ENCODE results near the gene RPL18.

The RPL18 gene

GRCh38 chr19:48615231-48616040, 3.5 kb downstream of the RPL18 start:
- Histone ChIP-seq H2AFZ (ENCODE audit: low read length) (no peak overlapping the region), H3K9me2 (replicated peaks; ENCODE audit: low read depth, low read length) (no peaks in the 10 kb centered on the region), H3F3A (ENCODE audit: low read depth) (no peaks in the 10 kb centered on the region), H3K27me3 (ENCODE audit: insufficient read depth, low read length, poor library complexity, severe bottlenecking) (peaks cover 8% of the 10 kb centered on the region), H3K9me3 (ENCODE audit: insufficient read depth, low read depth, low read length) (no peaks in the 10 kb centered on the region), H3K4me3 (ENCODE audit: low read length, poor library complexity, severe bottlenecking) (peak overlapping the region; percentile 100), H3K4me2 (ENCODE audit: low read depth, low read length, poor library complexity, severe bottlenecking) (peak overlapping the region; percentile 98), H3K9ac (ENCODE audit: low read depth, low read length, poor library complexity, severe bottlenecking) (no peak overlapping the region), H3K36me3 (ENCODE audit: insufficient read depth, low read length) (peaks cover 36% of the 10 kb centered on the region; the same call in 1 of the 2 replicates), H3K79me2 (ENCODE audit: insufficient read depth, low read length) (peaks cover 52% of the 10 kb centered on the region), H3K4me1 (ENCODE audit: insufficient read depth, low read length, poor library complexity, severe bottlenecking) (peaks cover 27% of the 10 kb centered on the region), H4K20me1 (ENCODE audit: insufficient read depth, low read length, poor library complexity, severe bottlenecking) (peaks cover 44% of the 10 kb centered on the region)
- TF ChIP-seq EZH2phosphoT487 (IDR thresholded peaks at IDR 0.05; ENCODE audit: borderline replicate concordance) = no peak
- TF ChIP-seq, protein P1, sequence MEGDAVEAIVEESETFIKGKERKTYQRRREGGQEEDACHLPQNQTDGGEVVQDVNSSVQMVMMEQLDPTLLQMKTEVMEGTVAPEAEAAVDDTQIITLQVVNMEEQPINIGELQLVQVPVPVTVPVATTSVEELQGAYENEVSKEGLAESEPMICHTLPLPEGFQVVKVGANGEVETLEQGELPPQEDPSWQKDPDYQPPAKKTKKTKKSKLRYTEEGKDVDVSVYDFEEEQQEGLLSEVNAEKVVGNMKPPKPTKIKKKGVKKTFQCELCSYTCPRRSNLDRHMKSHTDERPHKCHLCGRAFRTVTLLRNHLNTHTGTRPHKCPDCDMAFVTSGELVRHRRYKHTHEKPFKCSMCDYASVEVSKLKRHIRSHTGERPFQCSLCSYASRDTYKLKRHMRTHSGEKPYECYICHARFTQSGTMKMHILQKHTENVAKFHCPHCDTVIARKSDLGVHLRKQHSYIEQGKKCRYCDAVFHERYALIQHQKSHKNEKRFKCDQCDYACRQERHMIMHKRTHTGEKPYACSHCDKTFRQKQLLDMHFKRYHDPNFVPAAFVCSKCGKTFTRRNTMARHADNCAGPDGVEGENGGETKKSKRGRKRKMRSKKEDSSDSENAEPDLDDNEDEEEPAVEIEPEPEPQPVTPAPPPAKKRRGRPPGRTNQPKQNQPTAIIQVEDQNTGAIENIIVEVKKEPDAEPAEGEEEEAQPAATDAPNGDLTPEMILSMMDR (conservative IDR thresholded peaks at IDR 0.05; ENCODE audit: low read length) = no peak

DNA sequence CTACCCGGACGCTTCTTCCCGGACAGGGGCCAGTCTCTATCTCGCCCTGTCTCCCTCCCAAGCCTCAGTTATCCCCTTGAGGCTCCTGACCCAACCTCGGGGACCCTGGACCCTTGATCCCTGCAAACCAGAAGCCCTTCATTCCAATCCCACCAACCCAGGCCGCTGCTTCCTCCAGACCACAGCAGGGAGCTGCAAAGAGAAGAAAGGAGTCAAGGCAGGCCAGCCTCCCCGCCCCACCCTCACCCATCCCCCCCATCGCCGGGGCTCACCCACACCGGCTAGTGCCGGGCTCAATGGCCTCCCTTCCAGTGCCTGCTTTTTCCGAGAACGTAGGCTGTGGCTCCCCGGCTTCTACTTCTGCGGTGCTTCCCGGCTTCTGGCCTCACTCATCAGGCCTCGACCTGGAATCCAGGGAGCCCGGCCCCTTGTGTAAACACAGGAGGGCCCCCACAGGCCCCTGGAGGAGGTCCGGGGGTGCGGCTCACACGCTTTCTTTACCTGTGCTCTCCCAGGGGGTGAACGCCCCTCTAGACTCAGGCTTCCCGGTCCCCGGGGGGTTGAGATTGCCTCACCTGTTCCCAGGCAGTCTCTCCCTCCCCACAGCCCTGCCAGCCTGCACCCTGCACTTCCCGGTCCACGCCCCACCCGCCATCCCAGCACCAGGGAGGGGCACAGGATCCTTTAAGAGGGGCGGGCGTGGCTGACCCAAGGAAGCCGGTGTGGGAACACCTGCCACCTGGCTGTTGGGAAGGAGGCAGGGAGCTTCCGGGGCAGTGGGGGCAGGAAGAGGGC, 4.3 kb downstream of the RPL18 start, which contains the start of gene FAM83E:
TSS of gene FAM83E (minus strand) at position 641 of the 795 bp plus-strand sequence. CDS start 1,704 bp downstream, outside the sequence.
- no peak within 1 kb of the TSS for H2AFZ ChIP-seq (ENCODE audit: low read length)
- H3K79me2 ChIP-seq (ENCODE audit: insufficient read depth, low read length) = peaks cover 44% of the 10 kb centered on the region
- H3K27me3 ChIP-seq (ENCODE audit: insufficient read depth, low read length, poor library complexity, severe bottlenecking) = peaks cover 8% of the 10 kb centered on the region
- H3K9me2 ChIP-seq (replicated peaks; ENCODE audit: low read depth, low read length) = no peaks in the 10 kb centered on the region
- H3K4me1 ChIP-seq (ENCODE audit: insufficient read depth, low read length, poor library complexity, severe bottlenecking) = peaks cover 20% of the 10 kb centered on the region
- no peak within 1 kb of the TSS for H3K9ac ChIP-seq (ENCODE audit: low read depth, low read length, poor library complexity, severe bottlenecking)
- H3K9me3 ChIP-seq (ENCODE audit: insufficient read depth, low read depth, low read length) = no peaks in the 10 kb centered on the region
- peak within 1 kb of the TSS; percentile 98 for H3K4me2 ChIP-seq (ENCODE audit: low read depth, low read length, poor library complexity, severe bottlenecking)
- no peaks in the 10 kb centered on the region for H3F3A ChIP-seq (ENCODE audit: low read depth)
- H3K36me3 ChIP-seq (ENCODE audit: insufficient read depth, low read length) = peaks cover 36% of the 10 kb centered on the region; the same call in 1 of the 2 replicates
- no peak for TF ChIP-seq EZH2phosphoT487 (IDR thresholded peaks at IDR 0.05; ENCODE audit: borderline replicate concordance)
- TF ChIP-seq, protein P1 (conservative IDR thresholded peaks at IDR 0.05; ENCODE audit: low read length) = no peak
- H3K4me3 ChIP-seq (ENCODE audit: low read length, poor library complexity, severe bottlenecking) = peak within 1 kb of the TSS; percentile 100
- peaks cover 44% of the 10 kb centered on the region for H4K20me1 ChIP-seq (ENCODE audit: insufficient read depth, low read length, poor library complexity, severe bottlenecking)

DNA sequence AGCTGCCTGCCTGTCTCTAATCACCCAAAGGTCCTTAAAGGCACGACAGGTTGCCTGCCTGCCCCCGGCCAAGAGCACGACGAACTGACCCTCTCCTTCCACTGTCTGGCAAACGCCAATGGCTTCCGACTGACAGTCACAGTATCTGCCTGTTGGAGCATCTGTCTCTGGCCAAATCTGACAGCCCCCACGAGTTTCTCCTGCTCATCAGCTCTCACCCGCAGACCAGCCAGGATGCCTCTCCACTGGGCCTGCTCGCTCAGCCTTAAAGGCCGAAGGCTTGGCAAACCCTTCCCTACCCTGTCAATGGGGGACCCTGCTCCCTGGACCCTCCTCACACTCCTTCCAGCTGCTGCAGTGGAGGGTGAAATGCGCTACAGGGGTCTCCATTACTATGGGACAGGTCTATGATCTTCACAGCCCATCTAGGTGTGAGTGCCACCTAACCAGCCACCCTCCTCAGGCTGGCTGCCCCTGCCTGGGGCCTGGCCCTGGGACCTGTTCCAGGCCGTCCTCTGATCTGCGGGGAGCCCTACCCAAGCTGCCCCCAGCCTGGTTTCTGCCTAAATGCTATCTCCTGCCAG, 5.0 kb downstream of the RPL18 start:
- H3K36me3 ChIP-seq (ENCODE audit: insufficient read depth, low read length) = peaks cover 36% of the 10 kb centered on the region; the same call in 1 of the 2 replicates
- H3K79me2 ChIP-seq (ENCODE audit: insufficient read depth, low read length) = peaks cover 42% of the 10 kb centered on the region
- no peak overlapping the region for H3K9ac ChIP-seq (ENCODE audit: low read depth, low read length, poor library complexity, severe bottlenecking)
- H3K4me2 ChIP-seq (ENCODE audit: low read depth, low read length, poor library complexity, severe bottlenecking) = no peak overlapping the region
- TF ChIP-seq EZH2phosphoT487 (IDR thresholded peaks at IDR 0.05; ENCODE audit: borderline replicate concordance) = no peak
- TF ChIP-seq, protein P1 (conservative IDR thresholded peaks at IDR 0.05; ENCODE audit: low read length) = no peak
- H2AFZ ChIP-seq (ENCODE audit: low read length) = no peak overlapping the region
- no peak overlapping the region for H3K4me3 ChIP-seq (ENCODE audit: low read length, poor library complexity, severe bottlenecking)
- peaks cover 7% of the 10 kb centered on the region for H3K27me3 ChIP-seq (ENCODE audit: insufficient read depth, low read length, poor library complexity, severe bottlenecking)
- no peaks in the 10 kb centered on the region for H3K9me3 ChIP-seq (ENCODE audit: insufficient read depth, low read depth, low read length)
- no peaks in the 10 kb centered on the region for H3K9me2 ChIP-seq (replicated peaks; ENCODE audit: low read depth, low read length)
- peaks cover 44% of the 10 kb centered on the region for H4K20me1 ChIP-seq (ENCODE audit: insufficient read depth, low read length, poor library complexity, severe bottlenecking)
- no peaks in the 10 kb centered on the region for H3F3A ChIP-seq (ENCODE audit: low read depth)
- H3K4me1 ChIP-seq (ENCODE audit: insufficient read depth, low read length, poor library complexity, severe bottlenecking) = peaks cover 19% of the 10 kb centered on the region
